ENCODE data around the gene ZNF83. TPM values are rescaled to one million over a fixed set of nuclear protein-coding genes. Genes with fewer than 3 reads are reported as not detected.
A peak's percentile ranks its signal among the peaks of the same experiment; 100 is the strongest.
"Not testable (repeated sequence)": the region's sequence is repeated elsewhere in the genome, so short reads cannot be mapped to it uniquely, and the experiment has no call there.

Gene ZNF83
- total RNA-seq (2021) (54.6 and 60.6 TPM in 2 replicates), Bru-seq, nascent RNA (percentile 77 among the genes with signal in this experiment), BruChase-seq, experiment 1, labeled RNA remaining after a 2-hour chase (percentile 77 among the genes with signal in this experiment), BruChase-seq, experiment 2, labeled RNA remaining after a 6-hour chase (percentile 83 among the genes with signal in this experiment)
- long read RNA-seq, transcript ZNF83-202 (4 exons, 2,726 nt), result major isoform, 6 of 31 reads
- long read RNA-seq, partial matches to known transcripts, result 2 of 31 reads
- long read RNA-seq, other reads (novel, unspliced or antisense), result 16 of 31 reads

DNA sequence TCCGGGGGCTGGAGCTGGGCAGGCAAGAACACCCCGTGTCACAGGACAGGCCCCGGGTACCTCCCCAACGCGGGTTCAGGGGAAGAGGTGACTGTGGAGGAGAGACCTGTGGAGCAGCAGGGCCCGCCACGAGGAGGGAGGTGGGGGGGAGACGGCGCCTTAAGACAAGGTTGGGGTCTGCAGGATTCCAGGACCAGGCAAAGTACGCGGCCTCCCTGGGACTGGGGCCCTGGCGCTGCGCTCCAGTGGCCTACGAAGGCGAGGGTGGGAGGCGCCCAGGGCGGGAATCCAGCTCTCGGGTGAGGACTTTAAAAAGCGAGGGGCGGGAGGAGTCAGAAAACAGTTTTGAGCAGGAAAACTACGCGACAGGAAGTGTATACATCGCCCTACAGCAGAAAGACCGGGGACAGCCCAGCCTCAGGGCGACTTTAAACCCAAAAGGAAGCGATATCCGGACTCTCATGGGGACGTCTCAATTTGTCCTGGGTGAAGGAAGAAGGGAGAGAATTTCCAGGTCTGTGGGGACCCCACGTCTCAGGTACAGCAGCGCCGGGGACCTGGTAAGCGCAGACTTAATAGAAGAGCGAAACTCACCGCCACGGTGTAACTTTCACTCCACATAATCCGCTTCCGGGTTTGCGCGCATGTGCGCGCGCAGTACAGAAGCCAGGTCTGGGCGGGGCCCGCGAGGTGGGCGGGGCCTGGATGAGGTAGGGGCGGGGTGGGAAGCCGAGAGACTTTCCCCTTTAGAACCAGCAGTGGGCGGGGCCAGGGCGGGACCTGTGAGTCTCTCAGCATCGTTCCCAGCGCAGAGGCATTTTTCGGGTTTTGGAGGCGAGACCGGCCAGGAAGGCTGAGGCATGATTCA lies at the start of gene ZNF83:
Gene ZNF83 (minus strand): TSS at position 638 of the 868 bp plus-strand sequence.
- H3K9me2 ChIP-seq (ENCODE audit: insufficient read depth), result no peaks in the 10 kb centered on the region
- ChIA-PET POLR2A (ENCODE audit: unreplicated experiment) (interaction anchor here (0.6 to 0.7 kb wide), 3 partner anchors 90 to 696 kb away, joined by 4 to 5 read pairs (median 5); partner anchors contain the start of gene ZNF845), CTCF (interaction anchor here (0.7 kb wide), 1 partner anchor 111 kb away, joined by 3 read pairs; the partner anchor contains the start of gene ZNF808)
- intact Hi-C loops (cut with micrococcal nuclease; ENCODE audit: unreplicated experiment), result loop anchor here (5.0 kb wide), 1 partner anchor 99 kb away; the partner anchor contains the start of gene ZNF611
- peaks cover 24% of the 10 kb centered on the region for H3K9me3 ChIP-seq (ENCODE audit: insufficient read depth, low read depth)
- 0 out of 2 replicates have a peak, but pooled peaks cover 7% of the 10 kb centered on the region for H3K79me2 ChIP-seq (ENCODE audit: low read depth)
- DNase-seq, result peak; percentile 82 to 94
- H3K36me3 ChIP-seq (ENCODE audit: low read depth), result 0 out of 2 replicates have a peak, but pooled peaks cover 6% of the 10 kb centered on the region
- H3F3A ChIP-seq (ENCODE audit: insufficient read depth, low read depth), result peaks cover 15% of the 10 kb centered on the region
- H3K27ac ChIP-seq, result peak within 1 kb of the TSS; percentile 90
- TF ChIP-seq, protein P1, sequence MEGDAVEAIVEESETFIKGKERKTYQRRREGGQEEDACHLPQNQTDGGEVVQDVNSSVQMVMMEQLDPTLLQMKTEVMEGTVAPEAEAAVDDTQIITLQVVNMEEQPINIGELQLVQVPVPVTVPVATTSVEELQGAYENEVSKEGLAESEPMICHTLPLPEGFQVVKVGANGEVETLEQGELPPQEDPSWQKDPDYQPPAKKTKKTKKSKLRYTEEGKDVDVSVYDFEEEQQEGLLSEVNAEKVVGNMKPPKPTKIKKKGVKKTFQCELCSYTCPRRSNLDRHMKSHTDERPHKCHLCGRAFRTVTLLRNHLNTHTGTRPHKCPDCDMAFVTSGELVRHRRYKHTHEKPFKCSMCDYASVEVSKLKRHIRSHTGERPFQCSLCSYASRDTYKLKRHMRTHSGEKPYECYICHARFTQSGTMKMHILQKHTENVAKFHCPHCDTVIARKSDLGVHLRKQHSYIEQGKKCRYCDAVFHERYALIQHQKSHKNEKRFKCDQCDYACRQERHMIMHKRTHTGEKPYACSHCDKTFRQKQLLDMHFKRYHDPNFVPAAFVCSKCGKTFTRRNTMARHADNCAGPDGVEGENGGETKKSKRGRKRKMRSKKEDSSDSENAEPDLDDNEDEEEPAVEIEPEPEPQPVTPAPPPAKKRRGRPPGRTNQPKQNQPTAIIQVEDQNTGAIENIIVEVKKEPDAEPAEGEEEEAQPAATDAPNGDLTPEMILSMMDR (conservative IDR thresholded peaks at IDR 0.05), result no peak
- no peaks in the 10 kb centered on the region for H4K20me1 ChIP-seq (ENCODE audit: insufficient read depth)
- peak within 1 kb of the TSS; percentile 90 for H2AFZ ChIP-seq
- H3K4me2 ChIP-seq, result peak within 1 kb of the TSS; percentile 98
- peaks cover 17% of the 10 kb centered on the region for H3K4me1 ChIP-seq (replicated peaks; ENCODE audit: insufficient read depth)
- TSS peak; percentile 82 for BruUV-seq (replicated peaks)
- no peaks in the 10 kb centered on the region for H3K27me3 ChIP-seq (ENCODE audit: insufficient read depth, low read depth)
- H3K4me3 ChIP-seq, result peak within 1 kb of the TSS; percentile 77

DNA sequence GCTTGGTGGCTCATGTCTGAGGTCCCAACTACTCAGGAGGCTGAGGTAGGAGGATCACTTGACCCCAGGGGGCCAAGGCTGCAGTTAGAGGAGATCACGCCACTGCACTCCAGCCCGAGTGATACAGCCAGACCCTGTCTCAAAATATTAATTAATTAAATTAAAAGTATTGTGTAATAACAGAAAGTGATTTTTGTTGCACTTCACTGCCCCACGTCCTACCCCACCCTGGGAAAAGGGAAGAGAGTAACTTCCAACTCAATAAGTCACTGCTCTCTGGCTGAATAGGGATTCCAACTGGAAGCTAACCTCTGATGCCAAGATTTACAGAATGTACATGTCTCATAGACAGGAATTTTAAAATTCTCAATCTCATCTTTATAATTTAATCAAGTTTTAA lies 49.5 kb upstream of the ZNF83 start:
- no peak overlapping the region for H3K4me3 ChIP-seq
- DNase-seq, result no peak
- peaks cover 10% of the 10 kb centered on the region for H3K36me3 ChIP-seq (ENCODE audit: low read depth)
- no peak overlapping the region for H2AFZ ChIP-seq
- no peaks in the 10 kb centered on the region for H3K9me2 ChIP-seq (ENCODE audit: insufficient read depth)
- BruUV-seq (replicated peaks), result no TSS peak
- H3K27me3 ChIP-seq (ENCODE audit: insufficient read depth, low read depth), result no peaks in the 10 kb centered on the region
- TF ChIP-seq EZH2 (IDR thresholded peaks at IDR 0.05; ENCODE audit: low read depth), result no peak
- TF ChIP-seq, protein P1 (conservative IDR thresholded peaks at IDR 0.05), result no peak
- H3K27ac ChIP-seq, result no peak overlapping the region
- intact Hi-C loops (cut with micrococcal nuclease; ENCODE audit: unreplicated experiment), result no loop called here
- no peak overlapping the region for H3K4me2 ChIP-seq
- ChIA-PET CTCF (no interaction called here), POLR2A (ENCODE audit: unreplicated experiment) (interaction anchor here (0.6 kb wide), 1 partner anchor 498 kb away, joined by 4 read pairs; no protein-coding TSS in a partner anchor)
- no peaks in the 10 kb centered on the region for H4K20me1 ChIP-seq (ENCODE audit: insufficient read depth)
- peaks cover 32% of the 10 kb centered on the region for H3F3A ChIP-seq (ENCODE audit: insufficient read depth, low read depth)
- peaks cover 36% of the 10 kb centered on the region for H3K4me1 ChIP-seq (replicated peaks; ENCODE audit: insufficient read depth)
- peaks cover 23% of the 10 kb centered on the region for H3K9me3 ChIP-seq (ENCODE audit: insufficient read depth, low read depth)
- H3K79me2 ChIP-seq (ENCODE audit: low read depth), result peaks cover 36% of the 10 kb centered on the region

DNA sequence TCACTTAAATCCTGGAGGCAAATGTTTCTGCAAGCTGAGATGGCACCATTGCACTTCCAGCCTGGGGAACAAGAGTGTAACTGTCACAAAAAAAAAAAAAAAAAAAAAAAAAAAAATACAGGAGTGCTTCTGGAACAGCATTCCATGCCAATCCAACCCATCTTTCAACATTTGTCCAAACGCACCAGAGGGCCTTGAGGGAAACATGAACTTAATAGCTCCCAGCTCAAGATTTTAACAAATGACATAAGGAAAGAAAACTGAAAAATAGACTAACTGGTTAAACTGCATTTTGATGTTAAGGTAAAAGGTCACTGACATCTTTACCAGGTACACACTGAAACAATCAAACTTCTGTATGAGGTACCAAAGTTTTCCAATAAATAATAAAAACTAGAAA lies 47.7 kb upstream of the ZNF83 start:
- no peaks in the 10 kb centered on the region for H3K27me3 ChIP-seq (ENCODE audit: insufficient read depth, low read depth)
- CTCF ChIA-PET, result no interaction called here
- peak overlapping the region; percentile 42 for H3K4me2 ChIP-seq

DNA sequence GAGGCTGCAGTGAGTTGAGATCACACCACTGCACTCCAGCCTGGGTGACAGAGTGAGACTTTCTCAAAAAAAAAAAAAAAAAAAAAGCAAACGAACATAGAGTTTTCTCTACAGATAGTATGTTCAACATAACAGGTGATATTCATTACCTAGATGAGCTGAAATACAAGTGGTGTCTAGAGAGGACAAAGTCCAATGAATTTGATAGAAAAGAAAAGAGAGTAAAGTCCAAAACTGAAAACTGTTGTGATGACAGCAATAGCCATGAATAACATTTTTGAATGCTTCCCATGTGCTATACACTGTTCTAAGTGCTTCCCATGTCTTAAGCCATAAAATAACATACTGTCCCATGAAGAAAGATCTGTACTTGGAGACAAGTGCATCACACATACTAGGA lies 43.1 kb upstream of the ZNF83 start:
- Histone ChIP-seq H3K4me1 (replicated peaks; ENCODE audit: insufficient read depth) (peaks cover 10% of the 10 kb centered on the region), H3K79me2 (ENCODE audit: low read depth) (peaks cover 12% of the 10 kb centered on the region; the same call in 1 of the 2 replicates), H3K36me3 (ENCODE audit: low read depth) (peaks cover 20% of the 10 kb centered on the region)
- H3K4me2 ChIP-seq; DNase-seq; H3K27me3 ChIP-seq (ENCODE audit: insufficient read depth, low read depth); POLR2A ChIA-PET (ENCODE audit: unreplicated experiment); H3K9me3 ChIP-seq (ENCODE audit: insufficient read depth, low read depth); H4K20me1 ChIP-seq (ENCODE audit: insufficient read depth); H3F3A ChIP-seq (ENCODE audit: insufficient read depth, low read depth); H2AFZ ChIP-seq; intact Hi-C loops (cut with micrococcal nuclease; ENCODE audit: unreplicated experiment); H3K9me2 ChIP-seq (ENCODE audit: insufficient read depth); H3K4me3 ChIP-seq; H3K27ac ChIP-seq; BruUV-seq (replicated peaks): not testable (repeated sequence)
- CTCF ChIA-PET, result interaction anchor here (0.6 kb wide), 1 partner anchor 10 kb away, joined by 6 read pairs; no protein-coding TSS in a partner anchor

More for the DNA sequence above, 47.7 kb upstream of the ZNF83 start:
- Histone ChIP-seq H3K4me1 (replicated peaks; ENCODE audit: insufficient read depth) (peaks cover 34% of the 10 kb centered on the region), H3K9me2 (ENCODE audit: insufficient read depth) (no peaks in the 10 kb centered on the region), H3F3A (ENCODE audit: insufficient read depth, low read depth) (peaks cover 25% of the 10 kb centered on the region), H3K27ac (0 out of 2 replicates have a peak overlapping the region, but pooled peaks have one; percentile 23), H3K4me3 (no peak overlapping the region), H4K20me1 (ENCODE audit: insufficient read depth) (no peaks in the 10 kb centered on the region), H2AFZ (no peak overlapping the region), H3K36me3 (ENCODE audit: low read depth) (peaks cover 10% of the 10 kb centered on the region), H3K9me3 (ENCODE audit: insufficient read depth, low read depth) (peaks cover 6% of the 10 kb centered on the region; the same call in 1 of the 2 replicates), H3K79me2 (ENCODE audit: low read depth) (peaks cover 36% of the 10 kb centered on the region)
- DNase-seq, result peak in 1 of 2 experiments; percentile 69
- intact Hi-C loops (cut with micrococcal nuclease; ENCODE audit: unreplicated experiment), result no loop called here
- POLR2A ChIA-PET (ENCODE audit: unreplicated experiment), result no interaction called here
- no peak for TF ChIP-seq EZH2 (IDR thresholded peaks at IDR 0.05; ENCODE audit: low read depth)
- TF ChIP-seq, protein P1 (conservative IDR thresholded peaks at IDR 0.05), result no peak
- BruUV-seq (replicated peaks), result no TSS peak
